ENCODE measurements around the gene METTL27.

The METTL27 gene

DNA sequence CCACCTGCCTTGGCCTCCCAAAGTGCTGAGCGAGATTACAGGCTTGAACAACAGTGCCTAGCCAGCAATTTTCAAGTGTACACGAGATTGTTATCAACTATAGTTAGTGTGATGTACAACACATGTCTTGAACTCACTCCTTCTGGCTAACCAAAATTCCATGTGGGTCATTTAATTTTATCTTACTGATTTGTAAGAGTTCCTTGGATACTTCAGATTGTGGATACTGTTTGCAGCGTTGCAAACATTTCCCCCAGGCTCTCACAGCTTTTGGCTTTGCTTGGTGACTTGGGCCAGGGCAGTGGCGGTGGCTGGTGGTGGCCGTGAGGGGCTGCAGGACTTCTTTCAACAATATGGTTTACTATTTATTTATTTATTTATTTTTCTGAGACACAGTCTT lies 10.2 kb upstream of the METTL27 start:
- Histone ChIP-seq H2AFZ (ENCODE audit: low read depth, low read length, severe bottlenecking) (no peak overlapping the region), H3K4me3 (ENCODE audit: insufficient read depth, low read length, poor library complexity, severe bottlenecking) (no peak overlapping the region), H3K4me2 (ENCODE audit: low read depth, low read length, poor library complexity, severe bottlenecking) (no peak overlapping the region), H3K9me3 (ENCODE audit: insufficient read depth, low read length) (no peaks in the 10 kb centered on the region; the same call in 1 of the 2 replicates), H3K27me3 (ENCODE audit: low read length) (no peaks in the 10 kb centered on the region), H3K27ac (ENCODE audit: low read depth, low read length) (no peak overlapping the region), H4K20me1 (ENCODE audit: low read depth, low read length) (no peaks in the 10 kb centered on the region), H3K9me2 (replicated peaks; ENCODE audit: insufficient read depth, low read length) (no peaks in the 10 kb centered on the region), H3K79me2 (ENCODE audit: insufficient read depth, low read length) (no peaks in the 10 kb centered on the region), H3K9ac (ENCODE audit: low read length) (no peak overlapping the region), H3F3A (ENCODE audit: insufficient read depth) (no peaks in the 10 kb centered on the region), H3K36me3 (ENCODE audit: low read length) (no peaks in the 10 kb centered on the region)
- TF ChIP-seq, protein P1, sequence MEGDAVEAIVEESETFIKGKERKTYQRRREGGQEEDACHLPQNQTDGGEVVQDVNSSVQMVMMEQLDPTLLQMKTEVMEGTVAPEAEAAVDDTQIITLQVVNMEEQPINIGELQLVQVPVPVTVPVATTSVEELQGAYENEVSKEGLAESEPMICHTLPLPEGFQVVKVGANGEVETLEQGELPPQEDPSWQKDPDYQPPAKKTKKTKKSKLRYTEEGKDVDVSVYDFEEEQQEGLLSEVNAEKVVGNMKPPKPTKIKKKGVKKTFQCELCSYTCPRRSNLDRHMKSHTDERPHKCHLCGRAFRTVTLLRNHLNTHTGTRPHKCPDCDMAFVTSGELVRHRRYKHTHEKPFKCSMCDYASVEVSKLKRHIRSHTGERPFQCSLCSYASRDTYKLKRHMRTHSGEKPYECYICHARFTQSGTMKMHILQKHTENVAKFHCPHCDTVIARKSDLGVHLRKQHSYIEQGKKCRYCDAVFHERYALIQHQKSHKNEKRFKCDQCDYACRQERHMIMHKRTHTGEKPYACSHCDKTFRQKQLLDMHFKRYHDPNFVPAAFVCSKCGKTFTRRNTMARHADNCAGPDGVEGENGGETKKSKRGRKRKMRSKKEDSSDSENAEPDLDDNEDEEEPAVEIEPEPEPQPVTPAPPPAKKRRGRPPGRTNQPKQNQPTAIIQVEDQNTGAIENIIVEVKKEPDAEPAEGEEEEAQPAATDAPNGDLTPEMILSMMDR (IDR thresholded peaks at IDR 0.05; ENCODE audit: insufficient read depth, low read length, poor library complexity, severe bottlenecking): no peak
- no peak for TF ChIP-seq EZH2phosphoT487 (conservative IDR thresholded peaks at IDR 0.05; ENCODE audit: low read length)

DNA sequence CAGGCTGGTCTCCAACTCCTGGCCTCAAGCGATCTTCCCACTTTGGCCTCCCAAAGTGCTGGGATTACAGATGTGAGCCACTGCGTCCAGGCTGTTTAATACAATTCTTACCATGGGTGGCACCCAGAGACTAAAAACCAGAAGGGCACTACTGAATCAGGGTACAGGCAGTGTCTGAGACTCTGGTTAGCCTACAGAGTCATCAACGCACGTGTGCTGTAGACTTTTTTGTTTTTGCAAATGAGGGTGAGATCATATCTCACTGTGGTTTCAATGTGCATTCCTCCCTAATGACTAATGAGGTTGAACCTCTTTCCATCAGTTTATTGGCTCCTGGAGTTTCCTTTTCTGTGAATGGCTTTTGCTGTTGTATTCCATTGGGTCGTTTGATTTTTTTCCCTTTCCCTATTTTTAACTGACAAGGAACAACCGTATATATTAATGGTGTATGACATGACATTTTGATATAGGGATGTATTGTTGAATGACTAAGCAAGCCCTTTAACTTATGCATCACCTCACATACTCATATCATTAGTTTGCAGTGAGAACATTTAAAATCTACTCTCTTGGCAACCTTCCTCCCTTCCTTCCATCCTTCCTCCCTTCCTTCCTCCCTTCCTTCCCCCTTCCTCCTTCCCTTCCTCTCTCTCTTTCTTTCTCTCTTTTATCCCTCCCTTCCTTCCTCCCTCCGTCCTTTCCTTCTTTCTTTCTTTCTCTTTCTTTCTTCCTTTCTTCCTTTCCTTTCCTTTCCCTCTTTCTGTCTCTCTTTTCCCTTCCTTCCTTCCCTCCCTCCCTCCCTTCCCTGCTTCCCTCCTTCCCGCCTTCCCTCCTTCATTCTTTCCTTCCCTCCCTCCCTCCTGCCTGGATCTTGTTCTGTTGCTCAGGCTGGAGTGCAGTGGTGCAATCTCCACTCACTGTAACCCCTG lies 9.4 kb upstream of the METTL27 start:
- no peaks in the 10 kb centered on the region; the same call in 1 of the 2 replicates for H3K9me3 ChIP-seq (ENCODE audit: insufficient read depth, low read length)
- no peaks in the 10 kb centered on the region for H3K36me3 ChIP-seq (ENCODE audit: low read length)
- no peak overlapping the region for H3K4me2 ChIP-seq (ENCODE audit: low read depth, low read length, poor library complexity, severe bottlenecking)
- TF ChIP-seq, protein P1 (IDR thresholded peaks at IDR 0.05; ENCODE audit: insufficient read depth, low read length, poor library complexity, severe bottlenecking): no peak
- no peak for TF ChIP-seq EZH2phosphoT487 (conservative IDR thresholded peaks at IDR 0.05; ENCODE audit: low read length)
- H3K9me2 ChIP-seq (replicated peaks; ENCODE audit: insufficient read depth, low read length): no peaks in the 10 kb centered on the region
- no peaks in the 10 kb centered on the region for H3F3A ChIP-seq (ENCODE audit: insufficient read depth)
- H4K20me1 ChIP-seq (ENCODE audit: low read depth, low read length): no peaks in the 10 kb centered on the region
- no peak overlapping the region for H3K9ac ChIP-seq (ENCODE audit: low read length)
- H2AFZ ChIP-seq (ENCODE audit: low read depth, low read length, severe bottlenecking): no peak overlapping the region
- no peak overlapping the region for H3K4me3 ChIP-seq (ENCODE audit: insufficient read depth, low read length, poor library complexity, severe bottlenecking)
- H3K79me2 ChIP-seq (ENCODE audit: insufficient read depth, low read length): no peaks in the 10 kb centered on the region
- H3K27me3 ChIP-seq (ENCODE audit: low read length): no peaks in the 10 kb centered on the region
- H3K27ac ChIP-seq (ENCODE audit: low read depth, low read length): no peak overlapping the region

DNA sequence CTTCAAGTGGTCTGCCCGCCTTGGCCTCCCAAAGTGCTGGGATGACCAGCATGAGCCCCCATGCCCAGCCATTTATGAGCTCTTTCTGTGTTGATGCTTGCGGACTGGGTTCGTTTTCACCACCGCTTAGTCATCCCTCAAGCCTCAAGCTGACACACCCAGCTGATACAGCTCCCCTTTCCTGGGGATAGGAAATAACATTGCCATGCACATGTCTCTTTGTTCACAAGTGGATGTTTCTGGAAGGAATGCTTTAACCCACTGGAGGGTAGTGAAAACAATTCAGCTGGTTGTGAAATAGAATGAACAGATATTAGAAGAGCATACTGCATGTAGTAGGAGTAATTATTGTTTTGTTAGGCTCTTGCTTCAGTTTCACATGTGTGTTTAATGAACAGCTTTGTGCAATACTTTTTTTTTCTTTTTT lies 8.5 kb upstream of the METTL27 start:
- Histone ChIP-seq H3K9me2 (replicated peaks; ENCODE audit: insufficient read depth, low read length) (no peaks in the 10 kb centered on the region), H4K20me1 (ENCODE audit: low read depth, low read length) (no peaks in the 10 kb centered on the region), H3K79me2 (ENCODE audit: insufficient read depth, low read length) (no peaks in the 10 kb centered on the region), H3K36me3 (ENCODE audit: low read length) (no peaks in the 10 kb centered on the region), H3F3A (ENCODE audit: insufficient read depth) (no peaks in the 10 kb centered on the region), H3K9me3 (ENCODE audit: insufficient read depth, low read length) (no peaks in the 10 kb centered on the region; the same call in 1 of the 2 replicates), H3K27ac (ENCODE audit: low read depth, low read length) (no peak overlapping the region), H3K4me3 (ENCODE audit: insufficient read depth, low read length, poor library complexity, severe bottlenecking) (no peak overlapping the region), H3K27me3 (ENCODE audit: low read length) (no peaks in the 10 kb centered on the region), H3K9ac (ENCODE audit: low read length) (no peak overlapping the region), H3K4me2 (ENCODE audit: low read depth, low read length, poor library complexity, severe bottlenecking) (no peak overlapping the region), H2AFZ (ENCODE audit: low read depth, low read length, severe bottlenecking) (no peak overlapping the region)
- TF ChIP-seq, protein P1 (IDR thresholded peaks at IDR 0.05; ENCODE audit: insufficient read depth, low read length, poor library complexity, severe bottlenecking): no peak
- TF ChIP-seq EZH2phosphoT487 (conservative IDR thresholded peaks at IDR 0.05; ENCODE audit: low read length): no peak

Measured in SU-DHL-6 (cell line).